Stimulated activated CD8-positive, alpha-beta memory T cell treated with anti-CD3 and anti-CD28 coated beads, Interleukin-12 subunit alpha, Interleukin-12 subunit beta, amount 100 ng/mL, for 24 hours (primary cell): ENCODE measurements around the gene CHSY1.
"Not testable (repeated sequence)": the region's sequence is repeated elsewhere in the genome, so short reads cannot be mapped to it uniquely, and the experiment has no call there.

Experiments used
- DNase-seq: peaks from one replicate; pipeline ENCODE4 v3.0.0-alpha.2; 2020; ENCODE audit errors: extremely low read depth

Gene CHSY1

DNA sequence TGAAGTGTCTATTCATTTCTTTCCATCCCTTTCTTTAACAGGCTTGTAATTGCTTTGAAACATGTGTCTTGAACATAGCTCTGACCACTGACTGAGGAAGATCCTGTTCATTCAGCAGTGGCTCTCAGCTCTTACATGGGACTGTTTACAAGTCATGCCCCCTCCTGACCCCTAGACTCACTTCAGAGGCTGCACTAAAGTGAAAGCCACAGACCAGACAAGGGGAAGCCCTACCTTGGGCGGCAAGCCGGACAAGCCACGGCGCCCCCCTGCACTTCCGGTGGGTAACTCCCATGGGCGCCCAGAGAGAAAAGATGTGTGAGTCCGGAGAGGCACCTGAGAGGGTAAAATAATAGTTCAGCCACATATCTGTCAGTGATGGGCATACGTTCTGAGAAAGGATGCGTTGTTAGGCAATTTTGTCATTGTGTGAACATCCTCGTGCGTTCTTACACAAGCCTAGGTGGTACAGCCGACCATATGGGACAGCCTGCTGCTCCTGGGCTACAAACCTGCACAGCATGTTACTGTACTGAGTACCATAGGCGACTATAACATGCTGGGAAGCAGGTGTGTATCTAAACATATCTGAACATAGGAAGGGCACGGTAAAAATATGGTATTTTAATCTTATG, 116.2 kb downstream of the CHSY1 start:
- DNase-seq: no peak

DNA sequence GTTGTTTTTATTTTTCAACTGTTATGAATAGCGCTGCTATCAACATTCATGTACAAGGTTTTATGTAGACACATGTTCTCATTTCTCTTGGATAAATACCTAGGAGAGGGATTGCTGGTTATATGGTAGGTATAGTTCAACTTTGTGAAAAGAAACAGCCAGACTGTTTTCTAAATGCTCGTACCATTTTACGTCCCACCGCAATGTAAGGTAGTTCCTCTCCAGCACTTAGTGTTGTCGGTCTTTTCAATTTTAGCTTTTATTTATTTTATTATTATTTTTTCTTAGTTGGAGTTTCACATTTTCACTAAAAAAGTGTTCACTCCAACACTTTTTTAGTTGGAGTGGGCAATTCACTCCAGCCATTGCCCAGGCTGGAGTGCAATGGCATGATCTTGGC, 117.1 kb downstream of the CHSY1 start:
- no peak for DNase-seq

DNA sequence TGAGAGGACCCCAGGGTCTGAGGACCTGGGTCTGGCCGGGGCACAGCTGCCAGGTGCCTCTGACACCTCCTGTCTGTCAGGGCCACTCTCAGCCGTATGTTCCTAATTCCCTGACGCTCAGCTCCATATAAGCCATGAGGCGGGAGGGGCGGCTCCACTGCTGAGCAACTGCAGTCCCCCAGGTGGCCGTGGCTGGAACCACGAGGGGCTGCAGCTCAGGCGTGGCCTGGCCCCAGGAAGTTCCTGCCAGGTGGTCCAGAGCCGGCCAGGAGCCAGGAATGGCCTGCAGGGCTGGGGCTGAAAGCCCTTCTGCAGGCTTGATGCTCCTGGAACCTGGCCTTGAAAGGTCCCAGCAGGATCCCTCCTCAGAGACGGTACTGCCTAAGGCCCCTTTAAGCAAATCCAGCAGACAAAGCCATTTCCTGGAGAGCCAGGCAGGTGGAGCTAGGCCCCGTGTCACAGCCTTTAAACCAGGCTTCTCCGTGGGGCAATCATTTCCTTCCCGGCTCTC, 118.0 kb downstream of the CHSY1 start:
- no peak for DNase-seq

DNA sequence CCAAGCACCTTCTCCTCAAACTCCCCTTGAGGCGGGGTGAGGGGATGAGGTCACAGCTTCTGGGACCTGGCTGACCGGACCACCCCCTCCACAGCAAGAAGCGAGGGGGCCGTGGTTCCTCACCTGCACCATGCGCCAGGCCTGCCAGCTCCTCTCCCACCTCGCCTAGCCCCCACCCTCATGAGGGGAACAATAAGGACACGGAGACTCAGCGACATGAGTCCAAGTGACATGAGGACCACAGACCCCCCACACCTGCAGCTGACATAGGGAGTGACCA, 118.7 kb downstream of the CHSY1 start:
- no peak for DNase-seq

DNA sequence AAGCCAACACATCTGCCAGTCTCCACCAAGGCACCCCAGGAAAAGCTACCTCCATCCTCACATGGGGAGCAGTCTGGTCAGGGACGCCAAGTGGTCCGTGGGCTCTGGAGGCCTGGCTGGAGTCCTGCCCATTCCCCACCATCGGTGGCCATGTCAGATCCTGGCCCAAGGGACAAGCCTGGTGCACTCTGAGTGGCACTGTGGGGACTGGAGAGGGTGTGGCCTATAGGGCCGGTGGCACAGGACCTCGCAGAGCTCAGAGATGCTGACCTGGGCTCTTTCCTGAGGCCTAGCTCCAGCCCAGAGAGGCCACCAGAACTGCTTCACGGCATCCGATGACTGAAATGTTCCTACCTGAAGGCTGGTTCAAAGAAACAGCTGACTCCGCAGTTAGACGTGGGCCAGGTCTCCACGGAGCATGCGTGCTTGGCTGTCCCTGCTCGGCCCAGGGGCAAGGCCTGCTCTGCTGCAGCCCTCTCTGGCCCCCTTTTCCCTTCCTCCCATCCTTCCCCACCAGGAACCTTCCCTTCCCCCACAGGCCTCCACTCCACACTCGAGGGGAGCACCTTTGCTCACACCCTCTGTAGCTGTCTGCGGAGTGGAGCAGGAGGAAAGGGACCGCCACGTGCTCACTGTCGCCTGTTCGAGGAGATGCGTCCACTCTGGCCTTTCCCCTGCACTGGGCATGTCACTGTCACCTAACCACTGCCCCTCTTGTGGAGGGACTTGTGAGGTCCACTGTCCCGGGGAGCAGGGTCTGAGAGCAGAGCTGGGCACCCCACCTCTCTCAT, 119.3 kb downstream of the CHSY1 start:
- DNase-seq: no peak

DNA sequence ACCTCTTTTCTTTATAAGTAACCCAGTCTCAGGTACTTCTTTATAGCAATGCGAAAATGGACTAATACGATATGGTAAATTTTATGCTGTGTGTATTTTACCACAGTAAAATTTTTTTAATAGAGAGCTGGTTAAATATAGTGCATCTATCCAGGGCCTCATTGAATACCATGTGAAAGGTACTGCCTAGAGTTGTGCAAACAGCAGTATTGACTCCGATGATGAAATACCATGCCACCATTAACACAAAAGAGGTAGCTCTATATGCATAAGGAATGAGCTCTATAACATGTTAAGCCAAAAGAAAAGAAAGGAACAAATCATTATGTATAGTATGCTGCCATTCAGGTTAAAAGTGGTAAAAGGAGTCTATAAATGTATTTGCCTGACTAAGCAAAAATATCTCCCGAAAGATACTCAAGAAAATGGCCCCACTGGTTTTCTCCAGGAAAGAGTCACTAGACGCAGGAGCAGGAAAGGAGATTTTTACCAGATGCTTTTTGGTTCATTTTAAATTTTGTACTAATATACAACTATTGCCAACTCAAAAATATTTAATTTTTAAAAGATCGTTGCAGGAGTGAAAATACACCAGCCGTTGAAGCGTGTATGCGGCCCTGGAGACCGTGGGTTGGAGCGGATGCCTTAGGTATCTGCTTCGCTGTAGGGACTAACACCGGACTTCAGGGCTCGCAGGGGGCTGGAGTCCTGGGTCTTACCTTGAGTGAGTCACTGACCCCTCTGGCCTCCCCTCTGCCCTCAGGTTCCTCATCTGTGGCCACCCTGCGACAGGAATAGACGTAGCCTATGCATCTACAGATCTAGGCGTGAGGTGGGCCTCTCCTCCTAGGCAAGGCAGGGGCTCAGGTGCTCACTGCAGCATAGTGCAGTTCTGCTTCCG, 120.1 kb downstream of the CHSY1 start:
- no peak for DNase-seq

DNA sequence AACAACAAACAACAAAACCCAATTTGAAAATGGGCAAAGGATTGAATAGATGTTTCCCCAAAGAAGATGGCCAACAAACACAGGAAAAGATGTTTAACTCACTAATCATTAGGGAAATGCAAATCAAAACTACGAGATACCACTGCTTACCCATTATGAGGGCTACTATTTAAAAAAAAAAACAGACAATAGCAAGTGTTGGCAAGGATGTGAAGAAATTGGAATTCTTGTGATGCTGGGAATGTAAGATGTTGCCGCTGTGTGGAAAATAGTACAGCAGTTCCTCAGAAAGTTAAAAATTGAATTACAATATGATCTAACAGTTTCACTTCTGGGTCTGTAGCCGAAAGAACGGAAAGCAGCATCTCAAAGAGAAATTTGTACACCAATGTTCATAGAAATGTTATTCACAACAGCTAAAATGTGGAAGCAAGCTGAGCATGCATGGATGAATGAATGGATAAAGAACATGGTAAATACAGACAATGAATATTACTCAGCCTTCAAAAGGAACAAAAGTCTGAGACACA, 121.9 kb downstream of the CHSY1 start:
- DNase-seq: no peak

DNA sequence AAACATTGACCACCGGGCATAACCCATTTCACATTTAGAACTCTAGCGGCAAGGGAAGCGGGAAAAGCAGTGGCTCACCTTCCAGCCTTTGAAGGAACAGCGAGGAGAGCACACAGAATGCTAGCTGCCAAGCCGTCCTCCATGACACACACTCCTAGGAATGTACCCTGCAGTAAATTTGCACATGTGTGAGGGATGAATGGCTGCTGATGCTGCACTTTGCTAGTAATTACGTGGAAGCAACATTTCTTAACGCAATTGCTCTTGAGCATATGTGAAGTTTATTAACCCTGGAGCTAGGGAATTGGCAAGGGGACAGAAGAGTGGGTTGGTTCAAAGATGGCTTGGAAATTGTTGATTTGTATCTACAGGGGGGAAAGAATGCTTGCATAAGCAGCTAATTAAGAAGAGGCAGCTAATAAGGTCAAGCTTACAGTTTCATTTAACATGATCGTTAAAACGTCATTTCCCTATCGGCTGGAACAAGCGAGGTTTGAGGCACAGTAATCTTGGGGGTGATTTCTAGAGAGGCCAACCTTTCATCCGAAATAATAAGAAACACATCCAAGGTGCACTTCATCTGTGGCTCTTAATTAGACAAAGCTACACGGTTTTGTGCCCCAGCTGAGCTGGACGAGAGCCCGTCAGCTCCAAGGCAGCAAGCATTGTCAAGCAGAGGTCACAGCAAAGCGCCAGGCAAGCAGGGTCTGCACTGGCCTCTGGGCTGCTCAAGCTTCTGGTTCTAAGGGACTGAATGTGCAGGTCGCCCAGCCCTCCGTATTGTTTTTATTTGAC, 123.4 kb downstream of the CHSY1 start:
- no peak for DNase-seq

DNA sequence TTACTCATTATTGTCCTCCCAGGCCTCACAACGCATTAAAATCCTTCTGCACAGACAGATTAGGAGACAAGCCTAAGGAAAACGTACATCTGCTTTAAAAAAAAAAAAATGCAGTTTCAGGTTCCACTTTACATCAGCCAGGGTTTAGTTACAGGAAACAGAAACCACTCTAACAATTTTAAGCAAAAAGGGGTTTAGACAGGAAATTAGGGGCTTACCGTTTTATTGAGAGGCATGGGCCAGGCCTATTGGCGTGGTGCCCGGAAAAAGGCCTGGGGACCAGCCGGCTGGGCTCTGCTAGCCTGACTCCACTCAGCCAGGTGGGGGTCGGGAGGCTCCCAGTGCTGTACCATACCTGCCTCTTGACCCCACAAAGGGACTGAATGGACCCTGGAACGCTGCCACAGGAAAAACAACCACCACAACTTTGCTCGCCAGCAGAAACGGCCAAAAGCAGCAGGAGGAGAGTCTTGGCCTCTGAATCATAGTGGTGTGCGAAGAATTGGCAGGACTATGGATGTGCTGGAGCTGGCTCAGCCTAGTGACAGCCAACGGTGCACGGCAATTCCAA, 124.3 kb downstream of the CHSY1 start:
- DNase-seq: no peak

DNA sequence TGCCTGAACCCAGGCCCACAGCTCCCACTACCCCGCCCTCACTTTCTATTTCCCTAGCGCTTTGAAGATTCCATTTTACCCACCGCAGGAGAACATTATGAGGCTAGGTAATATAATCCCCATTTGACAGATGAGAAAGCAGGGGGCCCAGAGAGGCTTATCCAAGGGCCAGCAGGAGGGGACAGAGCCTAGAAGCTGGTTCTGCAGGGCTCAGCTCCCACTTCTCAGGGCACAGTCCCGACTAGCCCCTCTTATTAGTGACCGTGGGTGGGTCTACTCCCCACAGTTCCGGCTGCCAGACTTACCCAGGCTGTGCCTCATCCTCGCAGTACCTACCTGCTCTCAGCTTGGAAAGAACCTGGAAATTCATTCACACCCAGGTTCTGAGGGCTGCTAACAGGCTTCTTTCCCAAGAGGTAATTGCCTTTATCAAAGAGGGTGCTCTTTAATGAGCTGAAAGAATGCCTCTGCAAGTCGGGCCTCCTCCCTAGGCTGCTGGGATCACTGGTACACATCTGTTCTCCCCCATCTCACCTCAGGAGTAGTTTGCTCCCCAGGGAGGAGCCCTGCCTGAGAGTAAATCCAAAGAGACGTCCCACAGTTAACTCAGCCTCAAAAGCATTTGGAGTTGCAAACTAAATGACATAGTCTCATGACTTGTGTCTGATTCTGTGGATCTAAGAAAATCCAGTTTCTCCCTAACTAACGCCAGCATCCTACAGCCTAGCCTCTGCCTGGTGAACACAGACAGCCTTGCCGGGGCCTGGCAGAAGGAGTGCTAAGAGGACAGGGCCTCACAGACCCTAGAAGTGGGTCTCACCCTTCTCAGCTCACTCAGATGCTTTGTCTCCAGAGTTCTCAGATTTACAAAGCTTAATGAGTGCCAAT, 125.0 kb downstream of the CHSY1 start:
- no peak for DNase-seq

DNA sequence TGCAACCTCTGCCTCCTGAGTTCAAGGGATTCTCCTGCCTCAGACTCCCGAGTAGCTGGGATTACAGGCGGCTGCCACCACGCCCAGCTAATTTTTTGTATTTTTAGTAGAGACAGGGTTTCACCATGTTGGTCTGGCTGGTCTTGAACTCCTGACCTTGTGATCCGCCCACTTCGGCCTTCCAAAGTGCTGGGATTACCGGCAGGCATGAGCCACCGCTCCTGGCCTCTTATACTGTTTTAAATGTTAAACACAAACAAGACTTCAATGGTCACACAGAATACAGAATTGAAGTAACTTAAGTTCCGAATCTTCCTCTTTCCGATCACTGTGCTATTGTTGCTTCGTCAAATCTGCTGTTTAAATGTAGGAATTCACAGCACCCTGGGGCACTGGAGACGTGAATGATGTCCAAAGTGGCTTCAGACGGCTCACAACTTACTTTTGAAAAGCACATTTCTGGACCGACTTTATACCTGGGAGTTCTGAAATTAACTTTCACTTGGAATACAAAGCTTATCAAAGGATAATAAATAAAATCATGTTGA, 125.9 kb downstream of the CHSY1 start:
- DNase-seq: not testable (repeated sequence)
